A549 (cell line): ENCODE data around the gene CFAP99. TPM values are rescaled to one million over a fixed set of nuclear protein-coding genes. Genes with fewer than 3 reads are reported as not detected.

Source experiments
- ATAC-seq, 2 experiments: fragments of 200-7000 bp in 1 of 2; fragments of >200 bp in 1 of 2; cut with Nextera tagmentation in 1 of 2; cut with Tn5 transposase in 1 of 2; 3 replicates each; pipeline versions ENCODE4 v1.8.0 to v1.9.1; 2018 to 2020; ENCODE audit warnings: mild to moderate bottlenecking in 1 of 2, moderate library complexity in 1 of 2
- CTCF ChIA-PET: fragments of 300-600 bp; sonication (Branson Sonifier 250); formaldehyde crosslinking; extraction: SDS; loops from one replicate; lab custom pipeline; 2021; ENCODE audit warnings: antibody characterized with exemption, inconsistent platforms; lab: Yijun Ruan, JAX
- POLR2A ChIA-PET: fragments of 350-600 bp; formaldehyde crosslinking; extraction: SDS; loops from one replicate; lab custom pipeline; 2021; ENCODE audit warnings: antibody characterized with exemption, inconsistent platforms; lab: Yijun Ruan, JAX
- DNase-seq, 2 experiments: peaks; one replicate each; pipeline versions ENCODE4 v3.0.0 to v3.0.0-alpha.2; 2011 to 2016; ENCODE audit warnings: low read depth in 1 of 2, low spot score in 1 of 2
- FAIRE-seq: peaks from 2 replicates; lab custom pipeline; 2011; peaks lifted over from hg19 to GRCh38; lab: Jason Lieb, UNC
- H3K27ac ChIP-seq, 2 experiments: fragments of >200 bp; sonication (Bioruptor Twin); formaldehyde crosslinking; 3 replicates each; pipeline ENCODE4 v1.5.1; 2016 to 2017
- H3K4me1 ChIP-seq: fragments of >200 bp; sonication (Bioruptor Twin); formaldehyde crosslinking; 3 replicates; pipeline ENCODE4 v1.6.1; 2016
- H3K4me2 ChIP-seq: fragments of >200 bp; sonication (Bioruptor Twin); formaldehyde crosslinking; 3 replicates; pipeline ENCODE4 v1.6.1; 2016
- H3K4me3 ChIP-seq: fragments of >200 bp; sonication (Bioruptor Twin); formaldehyde crosslinking; 3 replicates; pipeline ENCODE4 v1.5.1; 2016
- H3K9me3 ChIP-seq: fragments of >200 bp; sonication (Bioruptor Twin); formaldehyde crosslinking; 3 replicates; pipeline ENCODE4 v1.6.1; 2016
- ATOH8 ChIP-seq: fragments of 250-450 bp; sonication (Bioruptor Pico); IDR thresholded peaks from 2 replicates; pipeline ENCODE4 v1.5.0; 2020; ENCODE audit warnings: low read depth, mild to moderate bottlenecking, moderate library complexity
- BCL3 ChIP-seq: fragments of >200 bp; sonication (Bioruptor Twin); formaldehyde crosslinking; IDR thresholded peaks from 3 replicates; pipeline ENCODE4 v1.6.1; 2016
- BHLHE40 ChIP-seq: IDR thresholded peaks from 2 replicates; pipeline ENCODE4 v1.6.1; 2012; ENCODE audit warnings: low read depth, low read length, inconsistent platforms
- CHD2 ChIP-seq: fragments of 150-350 bp; IDR thresholded peaks from 2 replicates; pipeline ENCODE4 v1.6.1; 2014; ENCODE audit warnings: low read length; ENCODE audit not compliant: partially characterized antibody
- CHD4 ChIP-seq: fragments of 200-600 bp; sonication (generic); IDR thresholded peaks from 2 replicates; pipeline ENCODE4 v1.6.1; 2016; ENCODE audit warnings: antibody characterized with exemption, mild to moderate bottlenecking, borderline replicate concordance
- E2F6 ChIP-seq: IDR thresholded peaks from 2 replicates; pipeline ENCODE4 v1.6.1; 2012; ENCODE audit warnings: low read depth, borderline replicate concordance
- EHF ChIP-seq: fragments of 250-450 bp; sonication (Bioruptor Pico); IDR thresholded peaks from 2 replicates; pipeline ENCODE4 v1.5.0; 2020; ENCODE audit warnings: mild to moderate bottlenecking
- FOSL2 ChIP-seq, 2 experiments: fragments of 450-650 bp in 1 of 2; fragments of >200 bp in 1 of 2; sonication (Bioruptor Twin) in 1 of 2; formaldehyde crosslinking; IDR thresholded peaks; 2 replicates each; pipeline versions ENCODE4 v1.5.0 to v1.6.1; 2016 to 2020; ENCODE audit warnings: mild to moderate bottlenecking in 1 of 2, moderate library complexity in 1 of 2
- FOXS1 ChIP-seq: fragments of 250-450 bp; sonication (Bioruptor Pico); IDR thresholded peaks from 2 replicates; pipeline ENCODE4 v1.5.0; 2020; ENCODE audit warnings: mild to moderate bottlenecking, moderate library complexity
- GATA3 ChIP-seq: IDR thresholded peaks from 2 replicates; pipeline ENCODE4 v1.6.1; 2012; ENCODE audit warnings: borderline replicate concordance
- HOXA7 ChIP-seq: fragments of 250-450 bp; sonication (Bioruptor Pico); IDR thresholded peaks from 2 replicates; pipeline ENCODE4 v1.5.0; 2020; ENCODE audit warnings: mild to moderate bottlenecking, moderate library complexity
- HOXB5 ChIP-seq: fragments of 250-450 bp; sonication (Bioruptor Pico); IDR thresholded peaks from 2 replicates; pipeline ENCODE4 v1.5.0; 2020; ENCODE audit warnings: mild to moderate bottlenecking, moderate library complexity
- MAFK ChIP-seq: fragments of 450-650 bp; IDR thresholded peaks from 2 replicates; pipeline ENCODE4 v1.6.1; 2014; ENCODE audit not compliant: partially characterized antibody
- MAX ChIP-seq: IDR thresholded peaks from 2 replicates; pipeline ENCODE4 v1.6.1; 2012
- MYC ChIP-seq: IDR thresholded peaks from 2 replicates; pipeline ENCODE4 v1.6.1; 2012; ENCODE audit warnings: mild to moderate bottlenecking, inconsistent platforms, low read length, improper control_type of control experiment, borderline replicate concordance
- PHF8 ChIP-seq: fragments of 200-600 bp; sonication (generic); IDR thresholded peaks from 2 replicates; pipeline ENCODE4 v1.6.1; 2016; ENCODE audit warnings: low read depth, mild to moderate bottlenecking, antibody characterized with exemption, moderate library complexity, borderline replicate concordance
- POLR2A ChIP-seq: IDR thresholded peaks from 2 replicates; pipeline ENCODE4 v1.6.1; 2012; ENCODE audit warnings: mild to moderate bottlenecking, low read length
- POLR2AphosphoS2 ChIP-seq: conservative IDR thresholded peaks from 2 replicates; pipeline ENCODE4 v1.6.1; 2012; ENCODE audit warnings: low read length, improper control_type of control experiment, inconsistent platforms
- RAD21 ChIP-seq, 2 experiments: fragments of >200 bp in 1 of 2; sonication (Bioruptor Twin) in 1 of 2; formaldehyde crosslinking in 1 of 2; IDR thresholded peaks in 1 of 2; conservative IDR thresholded peaks in 1 of 2; 2 replicates in 1 of 2; 3 replicates in 1 of 2; pipeline ENCODE4 v1.6.1; 2012 to 2018; ENCODE audit warnings: inconsistent platforms in 1 of 2
- RCOR1 ChIP-seq: fragments of 150-350 bp; IDR thresholded peaks from 2 replicates; pipeline ENCODE4 v1.6.1; 2014; ENCODE audit warnings: antibody characterized with exemption, low read length, low read depth
- SREBF2 ChIP-seq: fragments of 450-650 bp; IDR thresholded peaks from 2 replicates; pipeline ENCODE4 v1.6.1; 2014; ENCODE audit warnings: mild to moderate bottlenecking, moderate library complexity
- ZC3H11A ChIP-seq: fragments of 450-650 bp; IDR thresholded peaks from 2 replicates; pipeline ENCODE4 v1.6.1; 2014; ENCODE audit warnings: antibody characterized with exemption, mild to moderate bottlenecking
- WGBS: methylation state at CpG from one replicate; pipeline ENCODE4 v1.1.6; 2017; ENCODE audit errors: missing lambda C conversion rate; 5-methylcytosine and 5-hydroxymethylcytosine counted together
- polyA plus RNA-seq, 4 experiments: library from polyadenylated mRNA; depleted of rRNA in 3 of 4; stranded (reverse); fragments of >200 nt; fragmentation: RNase III in 1 of 4; extraction: RNeasy Plus Mini Kit Qiagen cat#74134 plus additional on column Dnase treatment in 1 of 4; gene quantifications; 2 replicates in 3 of 4; 3 replicates in 1 of 4; pipeline ENCODE4 v1.2.3, GENCODE V29; 2011 to 2017

Gene CFAP99
- polyA plus RNA-seq, 2 of the 4 experiments (the other 2 are of a cell fraction) = 0.09 TPM; not detected in 1

- peaks cover 7% of the 10 kb centered on the region; the same call in 2 of the 3 replicates for H3K4me1 ChIP-seq
- 89% methylated on average over 7 of the region's 7 CpGs for WGBS
- ChIA-PET CTCF (interaction anchor here (0.8 to 1.3 kb wide), 2 partner anchors 8 to 27 kb away, joined by 3 to 4 read pairs; no protein-coding TSS in a partner anchor), POLR2A (no interaction called here)
- DNase-seq = no peak
- no peak for FAIRE-seq
- TF ChIP-seq GATA3 (no peak), ATOH8 (CRISPR knock-in tag) (no peak), FOXS1 (CRISPR knock-in tag) (no peak), HOXB5 (no peak), CHD4 (no peak), PHF8 (no peak)
- H3K27ac ChIP-seq = no peak overlapping the region
- no peak for ATAC-seq
- H3K9me3 ChIP-seq = no peaks in the 10 kb centered on the region
- H3K4me2 ChIP-seq = peak overlapping the region; percentile 96
- peak overlapping the region; percentile 92; the same call in 2 of the 3 replicates for H3K4me3 ChIP-seq
These were observed 52.0 kb downstream of the CFAP99 start for GRCh38 chr4:2470791-2471190.

GRCh38 chr4:2472187-2472586, 53.4 kb downstream of the CFAP99 start:
- H3K4me3 ChIP-seq = no peak overlapping the region
- FAIRE-seq = no peak
- H3K27ac ChIP-seq = no peak overlapping the region
- CTCF ChIA-PET = interaction anchor here (0.9 to 1.3 kb wide), 5 partner anchors 10 to 252 kb away, joined by 3 to 5 read pairs (median 4); no protein-coding TSS in a partner anchor
- no peak for ATAC-seq
- no peaks in the 10 kb centered on the region for H3K9me3 ChIP-seq
- H3K4me1 ChIP-seq = peaks cover 7% of the 10 kb centered on the region; the same call in 1 of the 3 replicates
- H3K4me2 ChIP-seq = no peak overlapping the region
- TF ChIP-seq SREBF2 (no peak), MAX (no peak), RCOR1 (no peak), CHD2 (no peak), BCL3 (no peak), EHF (CRISPR knock-in tag) (no peak), POLR2AphosphoS2 (no peak), MAFK (no peak), PHF8 (no peak), HOXA7 (CRISPR knock-in tag) (no peak), RAD21 (conservative IDR thresholded peaks at IDR 0.05 in 1 of 2, IDR thresholded peaks at IDR 0.05 in 1 of 2) (no peak), POLR2A (no peak), E2F6 (no peak), MYC (no peak), FOSL2 (IDR thresholded peaks at IDR 0.05) (no peak), FOSL2 (CRISPR knock-in tag; IDR thresholded peaks at IDR 0.05) (no peak), BHLHE40 (no peak)
- TF ChIP-seq, all 56 proteins: peak for 0
- 93% methylated on average over 4 of the region's 4 CpGs for WGBS
- POLR2A ChIA-PET = no interaction called here
- DNase-seq = no peak

GRCh38 chr4:2478229-2478628, 59.5 kb downstream of the CFAP99 start:
- ATAC-seq = no peak
- no peak for FAIRE-seq
- 17% methylated on average over 1 of the region's 3 CpGs for WGBS
- Histone ChIP-seq H3K4me3 (no peak overlapping the region), H3K9me3 (no peaks in the 10 kb centered on the region), H3K27ac (no peak overlapping the region), H3K4me2 (no peak overlapping the region), H3K4me1 (peaks cover 7% of the 10 kb centered on the region; the same call in 2 of the 3 replicates)
- no peak for DNase-seq
- ChIA-PET POLR2A (no interaction called here), CTCF (no interaction called here)
- no peak for TF ChIP-seq POLR2AphosphoS2
- no peak for TF ChIP-seq POLR2A
- TF ChIP-seq ZC3H11A = no peak
